Fibroblast of pulmonary artery (primary cell): Measurements from ENCODE around the gene RASGRF2.
A peak's percentile ranks its signal among the peaks of the same experiment; 100 is the strongest.

Source experiments
- DNase-seq: peaks from one replicate; pipeline ENCODE4 v3.0.0-alpha.2; 2010; ENCODE audit warnings: low read depth
- H3K4me3 ChIP-seq: replicated peaks from 2 replicates; pipeline ENCODE4 v1.5.1; 2011; ENCODE audit warnings: low read depth, mild to moderate bottlenecking, control low read depth, low read length, moderate library complexity
- TF ChIP-seq, protein P1 (sequence below): IDR thresholded peaks from 2 replicates; pipeline ENCODE4 v1.5.1; 2011; ENCODE audit warnings: mild to moderate bottlenecking, control low read depth, low read length, inconsistent platforms; ENCODE audit errors: missing control alignments

Gene RASGRF2

DNA sequence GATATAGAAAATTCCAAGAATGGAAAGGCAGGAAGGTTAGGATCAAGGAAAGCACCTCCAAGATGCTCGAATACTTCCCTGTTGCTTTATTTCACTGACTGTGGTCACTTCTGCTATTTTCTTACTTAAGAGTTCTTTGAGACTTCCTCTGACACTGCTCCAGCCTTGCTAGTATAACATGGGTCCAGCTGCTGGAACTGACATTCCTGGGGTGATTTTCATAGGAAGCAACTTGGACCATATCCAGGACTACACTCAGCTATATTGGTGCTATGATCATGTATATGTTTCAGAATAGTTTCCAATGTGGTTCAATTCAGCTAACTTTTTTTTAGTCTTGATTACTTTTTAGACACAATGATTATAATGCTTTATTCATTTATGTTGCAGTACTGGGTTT, 191.4 kb downstream of the RASGRF2 start:
- H3K4me3 ChIP-seq: no peak overlapping the region
- TF ChIP-seq, protein P1, sequence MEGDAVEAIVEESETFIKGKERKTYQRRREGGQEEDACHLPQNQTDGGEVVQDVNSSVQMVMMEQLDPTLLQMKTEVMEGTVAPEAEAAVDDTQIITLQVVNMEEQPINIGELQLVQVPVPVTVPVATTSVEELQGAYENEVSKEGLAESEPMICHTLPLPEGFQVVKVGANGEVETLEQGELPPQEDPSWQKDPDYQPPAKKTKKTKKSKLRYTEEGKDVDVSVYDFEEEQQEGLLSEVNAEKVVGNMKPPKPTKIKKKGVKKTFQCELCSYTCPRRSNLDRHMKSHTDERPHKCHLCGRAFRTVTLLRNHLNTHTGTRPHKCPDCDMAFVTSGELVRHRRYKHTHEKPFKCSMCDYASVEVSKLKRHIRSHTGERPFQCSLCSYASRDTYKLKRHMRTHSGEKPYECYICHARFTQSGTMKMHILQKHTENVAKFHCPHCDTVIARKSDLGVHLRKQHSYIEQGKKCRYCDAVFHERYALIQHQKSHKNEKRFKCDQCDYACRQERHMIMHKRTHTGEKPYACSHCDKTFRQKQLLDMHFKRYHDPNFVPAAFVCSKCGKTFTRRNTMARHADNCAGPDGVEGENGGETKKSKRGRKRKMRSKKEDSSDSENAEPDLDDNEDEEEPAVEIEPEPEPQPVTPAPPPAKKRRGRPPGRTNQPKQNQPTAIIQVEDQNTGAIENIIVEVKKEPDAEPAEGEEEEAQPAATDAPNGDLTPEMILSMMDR: no peak
- DNase-seq: peak; percentile 57

DNA sequence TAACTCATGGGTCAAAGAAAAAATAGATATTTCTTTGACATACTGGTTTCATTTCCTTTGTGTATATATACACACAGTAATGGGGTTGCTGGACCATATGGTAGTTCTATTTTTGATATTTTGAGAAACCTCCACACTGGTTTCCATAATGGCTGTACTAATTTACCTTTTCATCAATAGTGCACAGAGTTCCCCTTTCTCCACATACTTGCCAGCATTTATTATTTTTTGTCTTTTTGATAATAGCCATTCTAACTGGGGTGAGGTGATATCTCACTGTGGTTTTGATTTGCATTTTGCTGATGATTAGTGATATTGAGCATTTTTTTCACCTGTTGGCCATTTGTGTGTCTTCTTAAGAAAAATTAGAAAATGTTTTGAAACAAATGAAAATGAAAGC, 194.6 kb downstream of the RASGRF2 start:
- no peak overlapping the region for H3K4me3 ChIP-seq
- TF ChIP-seq, protein P1: no peak
- no peak for DNase-seq

DNA sequence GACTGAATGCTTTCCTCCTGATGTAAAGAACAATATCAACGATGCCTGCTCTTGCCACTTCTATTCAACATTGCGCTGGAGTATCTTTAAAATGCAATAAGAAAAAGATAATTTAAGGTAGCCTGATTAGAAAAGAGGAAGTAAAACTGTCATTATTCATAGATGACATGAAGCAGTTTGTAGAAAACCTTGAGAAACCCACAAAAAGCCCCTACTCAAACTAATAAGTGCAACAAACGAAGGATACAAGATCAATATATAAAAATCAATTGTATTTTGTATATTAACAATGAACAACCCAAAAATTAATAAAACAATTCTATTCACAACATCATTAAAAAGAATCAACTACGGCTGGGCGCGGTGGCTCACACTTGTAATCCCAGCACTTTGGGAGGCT, 196.6 kb downstream of the RASGRF2 start:
- DNase-seq: no peak
- TF ChIP-seq, protein P1: no peak
- H3K4me3 ChIP-seq: no peak overlapping the region

DNA sequence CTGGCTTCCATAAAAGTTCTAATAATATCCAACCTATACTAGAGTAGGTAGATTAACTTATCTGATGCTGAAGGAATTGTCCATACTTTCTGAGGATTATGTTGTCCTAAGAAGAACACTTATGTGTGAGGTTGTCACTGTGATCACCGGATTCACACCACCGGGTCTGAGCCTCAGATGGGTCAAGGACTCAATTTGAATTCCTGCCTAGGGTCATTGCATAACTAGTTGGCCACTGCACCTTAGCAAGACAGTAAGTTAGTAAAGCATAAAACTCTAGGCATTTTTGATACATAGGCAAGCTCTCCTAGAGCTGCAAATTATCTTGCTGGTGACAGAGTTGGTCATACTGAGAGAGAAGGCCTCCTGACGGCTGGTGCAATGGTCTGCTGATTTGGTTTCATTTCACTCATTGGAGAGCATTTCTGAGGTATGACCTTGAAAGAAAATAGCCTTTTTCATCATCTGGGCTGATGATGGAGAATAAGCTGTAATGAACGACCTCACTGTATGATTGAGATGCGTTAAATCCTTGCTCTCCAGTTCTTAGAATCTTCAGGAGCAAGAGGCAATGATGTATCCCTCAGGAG, 200.9 kb downstream of the RASGRF2 start:
- no peak overlapping the region for H3K4me3 ChIP-seq
- TF ChIP-seq, protein P1: no peak
- no peak for DNase-seq

DNA sequence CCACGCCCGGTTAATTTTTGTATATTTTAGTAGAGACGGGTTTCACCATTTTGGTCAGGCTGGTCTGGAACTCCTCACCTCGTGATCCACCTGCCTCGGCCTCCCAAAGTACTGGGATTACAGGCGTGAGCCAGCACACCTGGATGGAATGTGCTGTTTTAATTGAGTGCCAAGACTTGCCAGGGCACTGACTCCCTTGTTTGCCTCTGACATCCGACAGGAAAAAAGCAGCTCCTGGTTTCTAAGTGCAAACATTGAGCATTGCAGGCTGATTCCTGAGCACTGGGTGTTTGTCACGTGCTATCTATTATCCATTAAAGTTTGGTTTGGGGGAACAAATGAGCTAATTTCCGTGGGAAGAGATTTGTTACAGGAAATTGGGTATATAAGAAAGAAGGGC, 202.3 kb downstream of the RASGRF2 start:
- H3K4me3 ChIP-seq: no peak overlapping the region
- TF ChIP-seq, protein P1: no peak
- DNase-seq: no peak

DNA sequence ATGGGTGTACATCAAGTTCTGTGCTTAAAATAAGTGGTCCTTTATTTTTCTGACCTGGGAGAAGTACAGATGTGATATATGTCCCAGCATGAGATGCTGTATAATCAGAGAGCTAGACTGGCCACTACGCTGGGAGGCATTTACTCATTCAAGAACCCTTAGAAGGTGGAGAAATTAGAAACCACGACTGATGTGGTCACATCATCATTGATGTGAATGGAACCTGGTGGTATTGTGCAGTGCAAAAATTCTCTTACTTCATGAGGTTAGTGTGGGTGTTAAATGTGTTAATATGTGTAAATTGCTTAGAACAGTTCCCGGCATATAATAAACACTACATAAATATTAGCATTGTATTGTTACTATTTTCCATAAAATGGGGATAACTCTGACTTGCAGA, 203.5 kb downstream of the RASGRF2 start:
- DNase-seq: no peak
- TF ChIP-seq, protein P1: no peak
- no peak overlapping the region for H3K4me3 ChIP-seq

DNA sequence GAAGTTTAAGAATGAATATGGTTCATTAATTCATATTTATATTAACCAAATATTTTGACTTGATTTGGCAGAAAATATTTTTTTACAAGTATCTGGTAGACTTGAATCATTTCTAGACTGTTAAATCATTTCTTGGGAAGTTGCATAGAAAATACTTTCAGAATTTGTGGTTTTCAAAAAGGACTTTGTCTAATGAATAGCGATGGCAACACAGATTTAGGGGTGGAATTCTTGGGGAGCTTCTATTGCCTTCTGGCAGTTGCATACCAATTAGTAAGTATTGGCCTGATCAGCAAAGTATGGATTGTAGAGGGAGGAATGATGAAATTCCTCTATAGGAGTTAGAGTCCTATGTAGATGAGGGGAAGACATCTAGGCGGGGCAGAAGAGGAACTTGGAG, 204.3 kb downstream of the RASGRF2 start:
- DNase-seq: no peak
- no peak overlapping the region for H3K4me3 ChIP-seq
- TF ChIP-seq, protein P1: no peak
